Measurements from ENCODE around the gene WDR91. TPM values are rescaled to one million over a fixed set of nuclear protein-coding genes. Genes with fewer than 3 reads are reported as not detected.

WDR91 gene
- 27.1 TPM for total RNA-seq
- long read RNA-seq, full-length matches to known transcripts, result 11 of 35 reads
- long read RNA-seq, partial matches to known transcripts, result 17 of 35 reads
- long read RNA-seq, other reads (novel, unspliced or antisense), result 7 of 35 reads

GRCh38 chr7:135211179-135211945 lies at the start of gene WDR91:
Gene WDR91 (minus strand): TSS chr7:135211526. CDS start chr7:135211502, 24 bp downstream.
- H3K4me1 ChIP-seq, result peaks cover 41% of the 10 kb centered on the region
- TF ChIP-seq CTCF (IDR thresholded peaks at IDR 0.05), result no peak

GRCh38 chr7:135260470-135260869 lies 49.1 kb upstream of the WDR91 start:
- Histone ChIP-seq H3K27me3 (ENCODE audit: low read depth) (no peaks in the 10 kb centered on the region), H3K36me3 (no peaks in the 10 kb centered on the region), H3K9me3 (no peaks in the 10 kb centered on the region), H3K4me1 (no peaks in the 10 kb centered on the region), H3K27ac (no peak overlapping the region), H3K4me3 (no peak overlapping the region)
- ATAC-seq (no peak), DNase-seq (no peak)
- intact Hi-C loops (cut with DNase I), result no loop called here
- no peak for TF ChIP-seq CTCF (IDR thresholded peaks at IDR 0.05)

More at GRCh38 chr7:135211179-135211945, at the start of gene WDR91:
- Histone ChIP-seq H3K27me3 (ENCODE audit: low read depth) (no peaks in the 10 kb centered on the region), H3K9me3 (no peaks in the 10 kb centered on the region), H3K4me3 (peak within 1 kb of the TSS; percentile 84), H3K36me3 (no peaks in the 10 kb centered on the region), H3K27ac (peak within 1 kb of the TSS; percentile 96)
- intact Hi-C loops (cut with DNase I), result no loop called here
- DNase-seq, result peak; percentile 96
- peak; percentile 98 to 99 for ATAC-seq

GRCh38 chr7:135259702-135260101 lies 48.4 kb upstream of the WDR91 start:
- intact Hi-C loops (cut with DNase I), result no loop called here
- Histone ChIP-seq H3K4me1 (peaks cover 5% of the 10 kb centered on the region), H3K9me3 (no peaks in the 10 kb centered on the region), H3K4me3 (no peak overlapping the region), H3K27me3 (ENCODE audit: low read depth) (no peaks in the 10 kb centered on the region), H3K36me3 (no peaks in the 10 kb centered on the region), H3K27ac (no peak overlapping the region)
- TF ChIP-seq CTCF (IDR thresholded peaks at IDR 0.05), result no peak
- no peak for ATAC-seq
- no peak for DNase-seq

GRCh38 chr7:135258585-135258984 lies 47.3 kb upstream of the WDR91 start:
- ATAC-seq, result no peak
- no peaks in the 10 kb centered on the region for H3K27me3 ChIP-seq (ENCODE audit: low read depth)
- no peak for TF ChIP-seq CTCF (IDR thresholded peaks at IDR 0.05)
- DNase-seq, result no peak
- no peak overlapping the region for H3K4me3 ChIP-seq
- H3K4me1 ChIP-seq, result peaks cover 16% of the 10 kb centered on the region
- no peak overlapping the region for H3K27ac ChIP-seq
- intact Hi-C loops (cut with DNase I), result no loop called here
- no peaks in the 10 kb centered on the region for H3K36me3 ChIP-seq
- H3K9me3 ChIP-seq, result no peaks in the 10 kb centered on the region

GRCh38 chr7:135257790-135258189 lies 46.5 kb upstream of the WDR91 start:
- ATAC-seq, result no peak

More at GRCh38 chr7:135257790-135258189, 46.5 kb upstream of the WDR91 start:
- Histone ChIP-seq H3K4me1 (peaks cover 19% of the 10 kb centered on the region), H3K27ac (no peak overlapping the region), H3K36me3 (no peaks in the 10 kb centered on the region), H3K27me3 (ENCODE audit: low read depth) (no peaks in the 10 kb centered on the region), H3K9me3 (no peaks in the 10 kb centered on the region), H3K4me3 (no peak overlapping the region)
- no peak for TF ChIP-seq CTCF (IDR thresholded peaks at IDR 0.05)
- no peak for DNase-seq
- intact Hi-C loops (cut with DNase I), result no loop called here
